Spinal cord (tissue), 10 donors: ENCODE results near the gene HDAC6. TPM values are rescaled to one million over a fixed set of nuclear protein-coding genes. Genes with fewer than 3 reads are reported as not detected.

Source experiments
- DNase-seq, 6 donors: peaks; one replicate each; pipeline versions ENCODE4 v3.0.0 to v3.0.0-alpha.2; 2013 to 2015; ENCODE audit warnings: low spot score in 6 of 6, low read depth in 4 of 6
- H3K27ac ChIP-seq: one replicate; pipeline ENCODE4 v1.5.1; 2013; ENCODE audit warnings: low read depth, low read length, control low read depth
- H3K27me3 ChIP-seq: one replicate; pipeline ENCODE4 v1.6.1; 2013; ENCODE audit warnings: low read length; ENCODE audit not compliant: control insufficient read depth, insufficient read depth
- H3K36me3 ChIP-seq: one replicate; pipeline ENCODE4 v1.6.1; 2013; ENCODE audit warnings: low read length; ENCODE audit not compliant: control insufficient read depth, insufficient read depth
- H3K4me1 ChIP-seq: one replicate; pipeline ENCODE4 v1.6.1; 2013; ENCODE audit warnings: low read length; ENCODE audit not compliant: control insufficient read depth, insufficient read depth
- H3K4me3 ChIP-seq: one replicate; pipeline ENCODE4 v1.5.1; 2013; ENCODE audit warnings: low read depth, low read length, control low read depth
- H3K9me3 ChIP-seq: one replicate; pipeline ENCODE4 v1.6.1; 2013; ENCODE audit warnings: low read length; ENCODE audit not compliant: control insufficient read depth, insufficient read depth
- WGBS: methylation state at CpG from one replicate; pipeline ENCODE4 v1.1.5; 2013; ENCODE audit warnings: missing lambda C conversion rate; ENCODE audit not compliant: insufficient coverage; 5-methylcytosine and 5-hydroxymethylcytosine counted together
- long read RNA-seq, 4 donors: transcript quantifications; one replicate each; lab custom pipeline, GENCODE V29; 2026
- polyA plus RNA-seq, 2 donors: library from polyadenylated mRNA; unstranded; fragments of 120-200 nt; gene quantifications; one replicate each; pipeline ENCODE4 v1.2.1, GENCODE V29; 2013; ENCODE audit not compliant: insufficient read length in 2 of 2
- total RNA-seq, 2 donors: library from RNA; depleted of rRNA in 1 of 2; stranded (reverse); fragments of 120-200 nt in 1 of 2; fragments of >200 nt in 1 of 2; gene quantifications; one replicate each; pipeline versions ENCODE4 v1.2.3 to v1.2.4, GENCODE V29; 2013 to 2014
- donor health status: healthy.

Gene HDAC6
- total RNA-seq (100 to 1,000 TPM in 1 of 2 donors, 10 to 100 TPM in 1; 63.9 to 139 TPM), polyA plus RNA-seq (100 to 1,000 TPM; 150 to 194 TPM)
- long read RNA-seq, donor 1, full-length matches to known transcripts, result 3 of 1,995 reads
- long read RNA-seq, donor 1, partial matches to known transcripts, result 851 of 1,995 reads
- long read RNA-seq, donor 1, other reads (novel, unspliced or antisense), result 1,141 of 1,995 reads
- long read RNA-seq, donor 2, partial matches to known transcripts, result 921 of 944 reads
- long read RNA-seq, donor 2, other reads (novel, unspliced or antisense), result 23 of 944 reads
- long read RNA-seq, donor 3, full-length matches to known transcripts, result 5 of 10 reads
- long read RNA-seq, donor 3, partial matches to known transcripts, result 5 of 10 reads
- long read RNA-seq, donor 3, other reads (novel, unspliced or antisense), result 0 of 10 reads
- long read RNA-seq, donor 4, full-length matches to known transcripts, result 8 of 24 reads
- long read RNA-seq, donor 4, partial matches to known transcripts, result 16 of 24 reads
- long read RNA-seq, donor 4, other reads (novel, unspliced or antisense), result 0 of 24 reads

- peak within 1 kb of the TSS; percentile 97 for H3K27ac ChIP-seq
- H3K27me3 ChIP-seq, result no peaks in the 10 kb centered on the region
- H3K9me3 ChIP-seq, result no peaks in the 10 kb centered on the region
- H3K36me3 ChIP-seq, result peaks cover 7% of the 10 kb centered on the region
- peak; percentile 84 to 99 (median 92) for DNase-seq
- peak within 1 kb of the TSS; percentile 77 for H3K4me3 ChIP-seq
- 23% methylated on average over 89 of the region's 89 CpGs for WGBS
- peaks cover 15% of the 10 kb centered on the region for H3K4me1 ChIP-seq
Observed at GRCh38 chrX:48801280-48802088, at the start of gene HDAC6. Gene HDAC6 (plus strand): TSS chrX:48802067. CDS start chrX:48802693, 626 bp downstream.

GRCh38 chrX:48752498-48752897 is 49.4 kb upstream of the HDAC6 start:
- H3K27ac ChIP-seq, result no peak overlapping the region
- H3K36me3 ChIP-seq, result no peaks in the 10 kb centered on the region
- H3K27me3 ChIP-seq, result no peaks in the 10 kb centered on the region
- DNase-seq, result no peak
- no peak overlapping the region for H3K4me3 ChIP-seq
- H3K4me1 ChIP-seq, result no peaks in the 10 kb centered on the region
- 83% methylated on average over 7 of the region's 7 CpGs for WGBS
- H3K9me3 ChIP-seq, result no peaks in the 10 kb centered on the region

GRCh38 chrX:48753708-48754228 is 48.1 kb upstream of the HDAC6 start:
- Histone ChIP-seq H3K27ac (no peak overlapping the region), H3K27me3 (no peaks in the 10 kb centered on the region), H3K4me1 (no peaks in the 10 kb centered on the region), H3K9me3 (no peaks in the 10 kb centered on the region), H3K36me3 (no peaks in the 10 kb centered on the region), H3K4me3 (no peak overlapping the region)
- WGBS, result 60% methylated on average over 7 of the region's 8 CpGs
- no peak for DNase-seq

DNA sequence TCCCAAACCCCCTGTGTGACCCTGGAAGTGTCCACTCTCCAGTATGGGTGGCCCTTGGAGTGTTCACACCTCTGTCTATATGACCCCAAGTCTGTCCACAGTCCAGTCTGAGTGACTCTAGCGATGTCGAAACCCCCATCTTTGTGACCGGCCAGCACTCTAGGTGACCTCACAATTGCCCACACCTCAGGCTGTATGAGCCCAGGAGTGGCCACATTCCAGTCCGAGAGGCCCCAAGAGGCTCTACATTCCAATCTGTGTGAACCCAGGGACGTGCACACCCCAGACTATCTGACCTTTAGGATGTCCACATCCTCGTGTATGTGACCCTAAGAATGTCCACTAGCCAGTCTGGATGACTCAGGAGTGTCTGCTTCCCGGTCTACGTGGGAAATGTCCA is 47.6 kb upstream of the HDAC6 start:
- no peaks in the 10 kb centered on the region for H3K4me1 ChIP-seq
- DNase-seq, result no peak
- 65% methylated on average over 8 of the region's 8 CpGs for WGBS

GRCh38 chrX:48761674-48762471 is 40.0 kb upstream of the HDAC6 start, which contains the start of gene GLOD5:
Gene GLOD5 (plus strand): TSS chrX:48761747. CDS start chrX:48761791, 44 bp downstream.
- Histone ChIP-seq H3K36me3 (no peaks in the 10 kb centered on the region), H3K9me3 (no peaks in the 10 kb centered on the region), H3K4me3 (no peak within 1 kb of the TSS), H3K27ac (no peak within 1 kb of the TSS), H3K27me3 (no peaks in the 10 kb centered on the region), H3K4me1 (no peaks in the 10 kb centered on the region)
- peak in 2 of 6 donors; percentile 18 to 38 for DNase-seq
- 61% methylated on average over 11 of the region's 12 CpGs for WGBS

More for the DNA sequence above, 47.6 kb upstream of the HDAC6 start:
- Histone ChIP-seq H3K9me3 (no peaks in the 10 kb centered on the region), H3K27ac (no peak overlapping the region), H3K4me3 (no peak overlapping the region), H3K36me3 (no peaks in the 10 kb centered on the region), H3K27me3 (no peaks in the 10 kb centered on the region)

GRCh38 chrX:48769230-48769629 is 32.6 kb upstream of the HDAC6 start:
- no peak overlapping the region for H3K4me3 ChIP-seq
- DNase-seq, result no peak
- no peak overlapping the region for H3K27ac ChIP-seq
- 84% methylated on average over 2 of the region's 6 CpGs for WGBS
- H3K27me3 ChIP-seq, result no peaks in the 10 kb centered on the region
- H3K4me1 ChIP-seq, result no peaks in the 10 kb centered on the region
- H3K9me3 ChIP-seq, result no peaks in the 10 kb centered on the region
- H3K36me3 ChIP-seq, result no peaks in the 10 kb centered on the region

- no peaks in the 10 kb centered on the region for H3K4me1 ChIP-seq
- no peaks in the 10 kb centered on the region for H3K27me3 ChIP-seq
- H3K4me3 ChIP-seq, result no peak overlapping the region
- no peak overlapping the region for H3K27ac ChIP-seq
- 88% methylated on average over 1 of the region's 6 CpGs for WGBS
- no peaks in the 10 kb centered on the region for H3K36me3 ChIP-seq
- H3K9me3 ChIP-seq, result no peaks in the 10 kb centered on the region
- no peak for DNase-seq
Observed at GRCh38 chrX:48770296-48770695, 31.6 kb upstream of the HDAC6 start.

GRCh38 chrX:48772602-48773001 is 29.3 kb upstream of the HDAC6 start:
- H3K4me1 ChIP-seq, result no peaks in the 10 kb centered on the region
- no peak overlapping the region for H3K4me3 ChIP-seq
- no peaks in the 10 kb centered on the region for H3K27me3 ChIP-seq
- WGBS, result 80% methylated on average over 3 of the region's 6 CpGs
- no peaks in the 10 kb centered on the region for H3K36me3 ChIP-seq
- H3K9me3 ChIP-seq, result no peaks in the 10 kb centered on the region
- DNase-seq, result no peak
- no peak overlapping the region for H3K27ac ChIP-seq
